ENCODE data around the gene LRMDA.

- no peak for TF ChIP-seq ZEB2 (tag by site-specific recombination; IDR thresholded peaks at IDR 0.05)
- no peak for TF ChIP-seq CTCF (tag by site-specific recombination; IDR thresholded peaks at IDR 0.05)
- TF ChIP-seq ZNF707 (tag by site-specific recombination; IDR thresholded peaks at IDR 0.05) = no peak
- no peak for TF ChIP-seq ZFP3 (tag by site-specific recombination; IDR thresholded peaks at IDR 0.05; ENCODE audit: low read depth)
- no peak for TF ChIP-seq ZNF302 (tag by site-specific recombination; IDR thresholded peaks at IDR 0.05; ENCODE audit: low read depth)
- no peak for TF ChIP-seq ZNF292 (tag by site-specific recombination; IDR thresholded peaks at IDR 0.05; ENCODE audit: borderline replicate concordance, low read depth)
- TF ChIP-seq ZNF416 (tag by site-specific recombination; IDR thresholded peaks at IDR 0.05) = no peak
- no peak for TF ChIP-seq ZNF146 (tag by site-specific recombination; IDR thresholded peaks at IDR 0.05)
These were observed 23.5 kb upstream of the LRMDA start for GRCh38 chr10:75407713-75408508.
